Measurements from ENCODE around the gene PCLO.

DNA sequence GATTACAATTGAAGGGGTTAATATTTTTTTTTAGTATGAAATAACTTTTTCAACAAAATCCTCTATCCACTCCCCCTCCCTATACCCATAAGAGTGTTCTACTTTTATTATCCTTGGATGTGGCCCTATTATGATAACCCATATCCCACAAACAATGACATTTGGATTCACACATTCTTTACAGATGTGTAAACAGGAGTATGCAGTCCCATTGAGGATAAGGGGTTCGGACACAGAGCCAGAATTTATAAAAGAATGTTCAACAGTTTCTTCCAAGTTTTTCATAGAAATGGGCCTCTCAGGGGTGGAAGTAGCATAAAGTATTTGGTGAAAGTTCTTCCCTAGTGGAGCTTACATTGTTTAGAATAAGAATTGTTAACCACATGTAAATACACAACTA is 16.1 kb upstream of the PCLO start:
- TF ChIP-seq CTCF (IDR thresholded peaks at IDR 0.05) (no peak), POLR2A (IDR thresholded peaks at IDR 0.05) (no peak), POLR2AphosphoS5 (IDR thresholded peaks at IDR 0.05) (no peak)
